GM18861 (cell line): ENCODE data around the gene SCAMP1.
A peak's percentile ranks its signal among the peaks of the same experiment; 100 is the strongest.

ENCODE experiments used
- ATAC-seq: cut with Tn5 transposase; IDR thresholded peaks from one replicate; pipeline ENCODE4 v1.9.1; 2021; ENCODE audit not compliant: unreplicated experiment

Gene SCAMP1

DNA sequence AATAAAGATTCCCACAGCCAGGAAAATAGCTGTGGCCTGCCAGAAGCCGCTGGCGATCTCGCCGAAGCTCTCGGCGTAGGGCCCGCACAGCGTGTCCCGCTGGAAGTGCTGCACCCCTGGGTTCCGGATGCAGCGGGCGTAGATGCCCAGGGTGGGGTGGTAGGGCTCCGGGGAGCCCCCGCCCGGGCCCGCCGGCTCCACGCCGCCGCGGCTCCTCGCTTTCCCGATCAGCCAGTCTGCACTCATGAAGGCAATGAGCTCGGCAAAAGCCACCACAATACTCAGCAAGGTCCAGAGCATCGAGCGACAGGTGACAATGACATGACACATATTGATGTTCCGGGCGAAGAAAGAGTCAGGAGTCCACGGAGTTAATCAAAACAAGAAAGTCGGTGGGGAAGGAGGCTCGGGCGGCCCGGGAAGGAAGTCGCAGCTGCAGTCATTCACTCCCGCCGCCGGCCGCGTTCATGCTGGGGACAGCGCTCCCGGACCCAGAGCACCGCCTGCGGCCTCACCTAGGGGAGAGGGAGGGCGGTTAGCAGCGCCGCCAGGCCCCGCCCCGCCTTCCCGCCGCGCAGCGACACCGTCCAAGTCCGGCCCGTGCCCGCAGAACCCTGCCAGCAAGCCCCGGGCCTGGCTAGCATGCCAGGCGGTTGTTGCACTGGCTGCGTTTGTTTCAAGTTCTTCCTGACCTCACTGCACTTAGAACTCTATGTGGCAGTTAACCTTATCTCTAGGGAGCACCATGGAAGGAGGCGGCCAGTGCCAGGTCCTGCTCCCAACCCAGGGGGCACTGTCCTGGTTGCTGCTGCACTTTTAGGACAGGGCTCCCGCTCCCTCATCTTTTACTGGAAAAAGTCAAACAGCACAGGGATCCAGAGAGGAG is 149.7 kb downstream of the SCAMP1 start:
- ATAC-seq = no peak

- ATAC-seq = no peak
Observed at GRCh38 chr5:78511121-78511906, 150.9 kb downstream of the SCAMP1 start.

DNA sequence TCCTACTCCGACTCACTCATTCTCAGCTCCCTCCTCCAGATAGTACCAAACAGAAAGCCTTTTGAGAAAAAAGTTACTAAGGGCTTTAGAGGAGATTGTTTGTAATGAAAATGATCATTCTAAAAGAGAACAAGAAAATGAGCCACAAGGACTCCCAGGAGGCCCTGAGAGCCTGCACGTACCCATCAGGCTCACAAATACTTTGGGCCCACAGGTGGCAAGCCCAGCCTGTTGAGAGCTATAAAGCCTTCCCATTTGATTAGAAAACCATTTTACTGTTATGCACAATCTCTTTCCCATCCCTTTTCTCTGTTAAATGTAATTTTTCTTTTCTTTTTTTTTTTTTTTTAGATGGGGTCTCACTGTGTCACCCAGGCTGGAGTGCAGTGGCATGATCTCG is 152.0 kb downstream of the SCAMP1 start:
- ATAC-seq = no peak

DNA sequence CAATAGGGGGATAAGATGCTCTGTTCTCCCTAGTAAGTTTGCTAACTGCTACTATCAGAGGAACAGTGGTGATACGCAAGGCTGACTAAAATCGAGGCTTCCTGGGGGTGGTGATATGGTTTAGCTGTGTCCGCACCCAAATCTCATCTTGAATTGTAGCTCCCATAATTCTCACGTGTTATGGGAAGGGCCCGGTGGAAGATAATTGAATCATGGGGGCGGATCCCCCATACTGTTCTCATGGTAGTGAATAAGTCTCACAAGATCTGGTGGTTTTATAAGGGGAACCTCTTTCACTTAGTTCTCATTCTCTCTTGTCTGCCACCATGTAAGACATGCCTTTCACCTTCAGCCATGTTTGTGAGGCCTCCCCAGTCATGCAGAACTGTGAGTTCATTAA is 153.0 kb downstream of the SCAMP1 start:
- ATAC-seq = no peak

GRCh38 chr5:78514427-78515330 is 154.3 kb downstream of the SCAMP1 start:
- no peak for ATAC-seq

GRCh38 chr5:78515670-78516069 is 155.3 kb downstream of the SCAMP1 start:
- no peak for ATAC-seq

GRCh38 chr5:78518365-78519197 is 158.2 kb downstream of the SCAMP1 start:
- no peak for ATAC-seq

DNA sequence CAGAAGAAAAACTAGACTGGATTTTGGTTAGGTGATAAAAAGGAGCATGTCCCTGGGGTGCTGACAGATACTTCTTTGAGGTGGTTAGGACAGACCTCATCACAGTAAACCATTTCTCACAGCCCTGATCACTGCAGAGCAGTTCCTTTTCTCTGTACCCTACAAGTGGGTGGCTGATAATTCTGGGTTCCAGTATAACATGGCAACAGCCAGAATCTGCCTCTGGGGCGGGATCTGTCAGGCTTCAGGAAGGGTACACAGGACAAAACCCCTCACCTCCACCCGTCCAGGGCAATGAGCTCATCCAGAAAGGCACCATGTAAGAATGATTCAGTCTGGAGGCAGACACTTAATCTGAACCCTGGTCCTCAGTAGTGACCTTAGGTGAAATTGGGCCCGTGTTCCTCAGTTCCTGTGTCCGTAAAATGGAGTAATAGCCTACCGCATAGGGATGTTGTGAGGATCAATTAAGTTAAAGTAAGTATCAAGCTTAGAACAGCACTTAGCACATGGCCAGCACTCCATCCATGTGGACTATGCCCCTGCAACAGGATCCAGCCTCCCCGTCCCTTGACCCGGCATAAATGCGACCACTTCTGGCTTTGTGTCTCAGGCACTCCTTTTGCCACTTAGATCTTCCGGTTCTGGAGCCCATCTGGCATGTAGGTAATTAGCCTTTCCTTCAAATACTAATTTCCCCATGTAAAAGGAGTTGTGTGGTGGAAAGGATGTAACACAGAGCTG is 159.0 kb downstream of the SCAMP1 start:
- ATAC-seq = no peak

DNA sequence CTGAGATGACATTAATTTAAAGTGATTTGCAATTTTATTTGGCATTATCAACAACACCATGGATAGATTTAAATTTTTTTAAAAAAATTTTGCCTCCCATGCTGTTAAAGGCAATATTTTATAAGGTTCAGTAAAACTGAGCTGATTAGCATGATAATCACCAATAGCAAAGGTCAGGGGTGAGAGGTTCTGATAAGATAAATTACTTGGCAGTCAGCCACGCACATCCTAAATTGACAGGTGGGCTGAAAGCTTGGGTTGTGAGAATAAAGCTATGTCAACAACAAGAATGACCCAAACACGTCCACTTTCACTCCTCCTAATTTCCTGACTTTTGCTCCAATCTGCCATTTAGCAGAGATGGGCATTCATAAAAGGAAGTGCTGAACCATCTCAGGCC is 161.0 kb downstream of the SCAMP1 start:
- no peak for ATAC-seq

GRCh38 chr5:78522476-78523260 is 162.3 kb downstream of the SCAMP1 start:
- ATAC-seq = no peak

- no peak for ATAC-seq
Observed at GRCh38 chr5:78523314-78524193, 163.1 kb downstream of the SCAMP1 start.

DNA sequence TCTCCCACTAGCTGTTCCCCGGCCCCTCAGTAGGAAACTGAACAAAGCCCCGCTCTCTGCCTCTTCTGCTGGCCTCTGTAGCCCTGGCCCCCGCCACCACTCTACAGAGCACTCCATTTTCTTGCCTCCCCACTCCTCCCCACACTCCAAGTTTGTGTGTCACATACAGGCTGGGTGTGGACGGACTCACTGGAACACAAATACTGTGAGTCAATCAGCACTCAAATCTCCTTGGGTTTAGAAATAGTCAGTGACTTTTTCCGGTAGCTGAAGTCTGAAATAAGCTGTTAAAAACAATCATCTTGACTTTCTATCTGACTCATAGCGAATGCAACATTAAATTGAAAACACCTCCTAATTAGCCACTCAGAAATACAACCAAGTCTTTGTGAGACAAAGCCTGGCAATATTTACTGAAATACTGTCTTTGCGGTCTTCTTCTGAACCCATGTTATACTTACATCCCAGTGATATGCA is 165.7 kb downstream of the SCAMP1 start:
- ATAC-seq = peak; percentile 62

DNA sequence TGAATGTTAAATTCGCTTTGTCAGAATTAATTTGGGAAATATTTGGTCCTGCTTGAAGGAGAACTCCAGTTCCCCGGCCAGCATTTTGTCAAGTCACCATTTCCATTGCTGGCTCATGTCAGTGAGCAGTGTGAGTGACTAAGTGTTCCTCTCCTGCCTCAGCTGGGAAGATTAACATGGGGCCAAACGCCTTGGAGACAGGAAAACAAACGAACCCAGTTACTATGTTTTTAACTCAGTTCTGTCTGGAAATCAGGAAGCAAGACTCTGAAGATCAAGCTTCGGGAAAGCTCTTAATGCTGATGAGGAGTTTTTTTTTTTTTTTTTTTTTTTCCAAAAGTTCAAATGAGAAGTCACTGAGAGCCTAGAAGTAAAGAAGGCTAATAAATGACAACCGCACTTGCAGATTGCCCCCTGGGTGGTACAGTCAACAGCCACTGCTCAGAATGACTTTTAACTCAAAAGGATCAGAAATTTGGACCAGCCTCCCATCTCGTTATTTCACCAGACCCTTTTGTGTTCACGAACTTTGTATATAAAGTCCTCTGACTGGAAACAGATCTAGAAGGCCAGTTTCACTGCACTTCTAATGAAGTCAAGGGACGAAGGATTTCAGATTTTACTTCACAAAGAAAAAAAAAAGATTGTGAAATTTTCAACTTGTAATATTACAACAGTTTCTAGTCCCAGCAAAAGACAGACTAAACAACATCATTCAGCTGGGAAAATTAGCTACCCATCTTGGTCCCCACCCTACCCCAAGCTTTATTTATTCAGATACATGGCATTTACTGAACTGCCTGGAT is 166.8 kb downstream of the SCAMP1 start:
- no peak for ATAC-seq

GRCh38 chr5:78527925-78528324 is 167.5 kb downstream of the SCAMP1 start:
- no peak for ATAC-seq
